GM06990 (cell line): ENCODE data around the gene MLKL.

Source experiments
- DNase-seq: peaks from one replicate; pipeline ENCODE4 v3.0.0-alpha.2; 2011; ENCODE audit not compliant: insufficient read length; ENCODE audit errors: extremely low read depth
- H3K27me3 ChIP-seq: replicated peaks from 2 replicates; pipeline ENCODE4 v1.6.0; 2011; ENCODE audit warnings: low read length; ENCODE audit not compliant: control insufficient read depth, insufficient read depth
- H3K36me3 ChIP-seq: 2 replicates; pipeline ENCODE4 v1.5.1; 2011; ENCODE audit warnings: low read length; ENCODE audit not compliant: control insufficient read depth, insufficient read depth
- H3K4me3 ChIP-seq: replicated peaks from 2 replicates; pipeline ENCODE4 v1.5.1; 2011; ENCODE audit warnings: low read depth, mild to moderate bottlenecking, control low read depth, low read length
- CTCF ChIP-seq: IDR thresholded peaks from 2 replicates; pipeline ENCODE4 v1.5.1; 2011; ENCODE audit warnings: low read length, control low read depth, mild to moderate bottlenecking, inconsistent platforms; ENCODE audit not compliant: insufficient read depth, poor library complexity, severe bottlenecking

The MLKL gene

GRCh38 chr16:74641969-74642368 lies 58.7 kb downstream of the MLKL start:
- no peaks in the 10 kb centered on the region for H3K27me3 ChIP-seq
- TF ChIP-seq CTCF = no peak
- DNase-seq = no peak
- H3K4me3 ChIP-seq = no peak overlapping the region
- H3K36me3 ChIP-seq = peaks cover 9% of the 10 kb centered on the region

DNA sequence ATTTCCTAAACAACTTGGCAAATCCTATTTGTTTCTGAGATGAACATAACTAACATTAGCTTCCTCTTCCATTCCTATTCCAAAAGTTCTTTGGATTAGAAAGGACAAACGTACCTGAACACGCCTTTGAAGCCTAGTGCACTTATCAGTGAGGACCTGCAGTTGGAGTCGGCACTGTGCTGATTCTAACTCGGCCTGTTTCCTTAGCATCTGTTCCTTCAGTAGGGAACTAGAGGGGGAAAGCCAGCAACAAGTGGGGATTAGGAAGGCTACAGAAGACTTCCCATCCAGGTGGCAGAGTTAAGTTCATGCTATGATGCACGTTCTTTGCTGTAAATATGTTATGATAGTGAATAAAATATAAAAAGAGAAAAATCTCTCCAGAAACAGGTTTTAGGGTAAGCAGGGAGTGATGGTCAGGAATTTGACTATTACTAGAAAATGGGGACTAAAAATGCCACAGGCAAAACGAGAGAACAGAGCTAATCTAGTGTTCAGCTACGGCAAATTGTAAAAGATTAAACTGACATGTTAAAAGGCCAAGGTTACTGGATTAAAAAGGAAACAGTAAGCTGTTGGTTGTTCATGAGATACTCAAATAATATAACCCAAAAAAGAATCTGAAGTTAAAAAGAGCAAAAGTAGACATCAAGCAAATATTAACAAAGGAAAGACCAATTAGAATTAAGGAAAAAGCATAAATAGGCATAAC lies 62.8 kb downstream of the MLKL start:
- H3K36me3 ChIP-seq = peaks cover 10% of the 10 kb centered on the region

GRCh38 chr16:74635303-74635702 lies 65.4 kb downstream of the MLKL start:
- peaks cover 19% of the 10 kb centered on the region for H3K36me3 ChIP-seq
- no peak for DNase-seq

More for the DNA sequence above, 62.8 kb downstream of the MLKL start:
- TF ChIP-seq CTCF = no peak
- H3K4me3 ChIP-seq = no peak overlapping the region
- no peaks in the 10 kb centered on the region for H3K27me3 ChIP-seq
- DNase-seq = no peak

GRCh38 chr16:74633686-74634085 lies 67.0 kb downstream of the MLKL start:
- no peaks in the 10 kb centered on the region for H3K27me3 ChIP-seq
- TF ChIP-seq CTCF = no peak
- no peak overlapping the region for H3K4me3 ChIP-seq
- H3K36me3 ChIP-seq = peaks cover 22% of the 10 kb centered on the region
- DNase-seq = no peak

More at GRCh38 chr16:74635303-74635702, 65.4 kb downstream of the MLKL start:
- H3K27me3 ChIP-seq = no peaks in the 10 kb centered on the region
- H3K4me3 ChIP-seq = no peak overlapping the region
- TF ChIP-seq CTCF = no peak

- H3K36me3 ChIP-seq = peaks cover 42% of the 10 kb centered on the region
- no peak overlapping the region for H3K4me3 ChIP-seq
- DNase-seq = no peak
- H3K27me3 ChIP-seq = no peaks in the 10 kb centered on the region
- TF ChIP-seq CTCF = no peak
These were observed 73.0 kb downstream of the MLKL start for GRCh38 chr16:74627506-74628220.
